H9 (cell line): ENCODE measurements around the gene NOTCH1. TPM values are rescaled to one million over a fixed set of nuclear protein-coding genes. Genes with fewer than 3 reads are reported as not detected.

Source experiments
- DNase-seq: peaks from one replicate; pipeline ENCODE4 v3.0.0-alpha.2; 2017
- H2AFZ ChIP-seq: one replicate; pipeline ENCODE4 v1.6.1; 2013; ENCODE audit warnings: mild to moderate bottlenecking, low read length, control low read depth, moderate library complexity
- H2AK5ac ChIP-seq: 2 replicates; pipeline ENCODE4 v1.6.1; 2013; ENCODE audit warnings: low read length, control low read depth, mixed read lengths; ENCODE audit not compliant: insufficient read length
- H2BK120ac ChIP-seq: one replicate; pipeline ENCODE4 v1.6.1; 2013; ENCODE audit warnings: low read depth, mild to moderate bottlenecking, low read length, control low read depth, inconsistent platforms; ENCODE audit not compliant: poor library complexity, severe bottlenecking
- H2BK12ac ChIP-seq: 2 replicates; pipeline ENCODE4 v1.6.1; 2013; ENCODE audit warnings: low read length, control low read depth, mixed read lengths, low read depth; ENCODE audit not compliant: insufficient read length
- H2BK15ac ChIP-seq: 2 replicates; pipeline ENCODE4 v1.6.1; 2013; ENCODE audit warnings: low read depth, low read length, control low read depth
- H2BK20ac ChIP-seq: one replicate; pipeline ENCODE4 v1.6.1; 2013; ENCODE audit warnings: low read depth, mild to moderate bottlenecking, low read length, control low read depth, inconsistent platforms; ENCODE audit not compliant: poor library complexity, severe bottlenecking
- H2BK5ac ChIP-seq: 2 replicates; pipeline ENCODE4 v1.6.1; 2013; ENCODE audit warnings: low read length, control low read depth, mixed read lengths; ENCODE audit not compliant: insufficient read length
- H3K14ac ChIP-seq: 2 replicates; pipeline ENCODE4 v1.6.1; 2013; ENCODE audit warnings: low read length, control low read depth; ENCODE audit not compliant: insufficient read depth
- H3K18ac ChIP-seq: 2 replicates; pipeline ENCODE4 v1.6.1; 2013; ENCODE audit warnings: low read depth, mild to moderate bottlenecking, mixed read lengths, low read length, control low read depth; ENCODE audit not compliant: insufficient read length
- H3K23ac ChIP-seq: 2 replicates; pipeline ENCODE4 v1.6.1; 2013; ENCODE audit warnings: low read length, control low read depth, mixed read lengths, low read depth; ENCODE audit not compliant: insufficient read length
- H3K23me2 ChIP-seq: 2 replicates; pipeline ENCODE4 v1.6.1; 2013; ENCODE audit warnings: low read depth, mild to moderate bottlenecking, mixed read lengths, low read length, control low read depth; ENCODE audit not compliant: insufficient read length, poor library complexity, severe bottlenecking
- H3K27ac ChIP-seq: 2 replicates; pipeline ENCODE4 v1.5.1; 2013; ENCODE audit warnings: low read length, control low read depth, mixed read lengths, low read depth; ENCODE audit not compliant: insufficient read length
- H3K27me3 ChIP-seq: 2 replicates; pipeline ENCODE4 v1.6.1; 2013; ENCODE audit warnings: low read length, control low read depth, inconsistent platforms; ENCODE audit not compliant: insufficient read depth
- H3K4ac ChIP-seq: 2 replicates; pipeline ENCODE4 v1.6.1; 2013; ENCODE audit warnings: low read depth, mild to moderate bottlenecking, control low read depth, inconsistent platforms, low read length, moderate library complexity
- H3K4me1 ChIP-seq: 2 replicates; pipeline ENCODE4 v1.6.1; 2013; ENCODE audit warnings: low read length, control low read depth, inconsistent platforms; ENCODE audit not compliant: insufficient read depth
- H3K4me2 ChIP-seq: 2 replicates; pipeline ENCODE4 v1.6.1; 2013; ENCODE audit warnings: low read length, control low read depth, mixed read lengths; ENCODE audit not compliant: insufficient read length, insufficient read depth
- H3K56ac ChIP-seq: 2 replicates; pipeline ENCODE4 v1.6.1; 2013; ENCODE audit warnings: low read depth, mild to moderate bottlenecking, mixed read lengths, low read length, control low read depth; ENCODE audit not compliant: insufficient read length
- H3K79me1 ChIP-seq: 2 replicates; pipeline ENCODE4 v1.6.1; 2013; ENCODE audit warnings: low read depth, mild to moderate bottlenecking, moderate library complexity, low read length, control low read depth, inconsistent platforms; ENCODE audit not compliant: insufficient read depth, poor library complexity, severe bottlenecking
- H3K79me2 ChIP-seq: 2 replicates; pipeline ENCODE4 v1.6.1; 2013; ENCODE audit warnings: low read length, control low read depth, inconsistent platforms; ENCODE audit not compliant: insufficient read depth
- H3K9ac ChIP-seq: 2 replicates; pipeline ENCODE4 v1.6.1; 2013; ENCODE audit warnings: low read length, control low read depth, mixed read lengths; ENCODE audit not compliant: insufficient read length; ENCODE audit errors: extremely low read depth
- H3K9me3 ChIP-seq: one replicate; pipeline ENCODE4 v1.6.1; 2013; ENCODE audit warnings: low read depth, low read length, inconsistent platforms; ENCODE audit not compliant: control insufficient read depth
- H3T11ph ChIP-seq: one replicate; pipeline ENCODE4 v1.6.1; 2013; ENCODE audit warnings: mild to moderate bottlenecking, low read length, control low read depth, inconsistent platforms
- H4K20me1 ChIP-seq: one replicate; pipeline ENCODE4 v1.6.1; 2013; ENCODE audit not compliant: control insufficient read depth, insufficient read length, insufficient read depth
- H4K5ac ChIP-seq: 2 replicates; pipeline ENCODE4 v1.6.1; 2013; ENCODE audit warnings: low read depth, mild to moderate bottlenecking, mixed read lengths, low read length, control low read depth; ENCODE audit not compliant: insufficient read length
- H4K8ac ChIP-seq: replicated peaks from 2 replicates; pipeline ENCODE4 v1.6.1; 2013; ENCODE audit warnings: low read length, control low read depth, mixed read lengths, low read depth; ENCODE audit not compliant: insufficient read length
- H4K91ac ChIP-seq: 2 replicates; pipeline ENCODE4 v1.6.1; 2013; ENCODE audit warnings: low read depth, mild to moderate bottlenecking, moderate library complexity, mixed read lengths, low read length, control low read depth; ENCODE audit not compliant: insufficient read length
- H3K27ac Mint-ChIP-seq, 3 experiments: 2 replicates in 2 of 3; 3 replicates in 1 of 3; pipeline ENCODE4 v1.8.0; 2020 to 2021; ENCODE audit warnings: mixed read lengths in 3 of 3, mild to moderate bottlenecking in 1 of 3, moderate library complexity in 1 of 3
- H3K27me3 Mint-ChIP-seq: 2 replicates; pipeline ENCODE4 v1.8.0; 2021; ENCODE audit warnings: low read depth, mild to moderate bottlenecking, moderate library complexity, mixed read lengths
- H3K36me3 Mint-ChIP-seq, 3 experiments: 2 replicates in 2 of 3; 3 replicates in 1 of 3; pipeline ENCODE4 v1.8.0; 2020 to 2021; ENCODE audit warnings: low read depth in 3 of 3, mixed read lengths in 3 of 3; ENCODE audit not compliant: insufficient read depth in 1 of 3
- H3K4me1 Mint-ChIP-seq, 2 experiments: 2 replicates each; pipeline ENCODE4 v1.8.0; 2020; ENCODE audit warnings: mixed read lengths in 2 of 2
- H3K4me3 Mint-ChIP-seq, 2 experiments: 2 replicates in 1 of 2; 3 replicates in 1 of 2; pipeline ENCODE4 v1.8.0; 2020 to 2021; ENCODE audit warnings: mild to moderate bottlenecking in 2 of 2, mixed read lengths in 2 of 2, moderate library complexity in 1 of 2
- H3K9me3 Mint-ChIP-seq, 2 experiments: 2 replicates in 1 of 2; 3 replicates in 1 of 2; pipeline ENCODE4 v1.8.0; 2020; ENCODE audit warnings: mild to moderate bottlenecking in 2 of 2, mixed read lengths in 2 of 2, moderate library complexity in 1 of 2
- WGBS: extraction: QIAGEN DNeasy Blood & Tissue Kit; methylation state at CpG from one replicate; pipeline ENCODE4 v1.1.7; 2013; ENCODE audit warnings: missing lambda C conversion rate, low lambda C conversion rate, mixed read lengths; ENCODE audit not compliant: insufficient read length; ENCODE audit errors: extremely low coverage; 5-methylcytosine and 5-hydroxymethylcytosine counted together
- total RNA-seq: library from RNA; stranded (reverse); gene quantifications from 2 replicates; pipeline ENCODE4 v1.2.1, GENCODE V29; 2021
- TF ChIP-seq, protein P1 (sequence below): fragments of 200-600 bp; sonication (generic); conservative IDR thresholded peaks from 3 replicates; pipeline ENCODE4 v1.8.0; 2021; ENCODE audit warnings: antibody characterized with exemption, mild to moderate bottlenecking

The NOTCH1 gene
- total RNA-seq, 1 experiment from 2014 or later: 71.6 TPM

DNA sequence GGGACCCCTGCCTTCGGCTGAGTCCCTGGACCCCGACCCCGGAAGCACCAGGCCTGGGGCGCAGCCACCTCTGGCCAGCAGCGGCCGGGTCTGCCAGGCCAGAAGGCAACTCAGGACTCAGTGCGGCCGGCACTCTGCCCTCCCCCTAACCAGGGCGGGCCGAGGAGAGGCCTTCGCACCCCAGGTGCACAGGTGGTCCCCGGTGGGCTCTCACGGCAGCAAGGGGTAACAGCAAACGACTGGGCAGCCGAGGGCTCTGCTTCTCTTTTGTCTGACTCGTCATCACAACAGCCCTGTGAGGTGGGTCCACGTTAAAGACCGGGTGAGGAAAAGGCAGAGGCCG lies 20.7 kb upstream of the NOTCH1 start:
- Histone ChIP-seq H3K18ac (no peak overlapping the region), H3K9ac (no peak overlapping the region), H2BK5ac (no peak overlapping the region), H3K23me2 (no peaks in the 10 kb centered on the region), H2BK15ac (no peak overlapping the region), H4K91ac (no peak overlapping the region), H2AFZ (no peak overlapping the region), H3K4me2 (no peak overlapping the region), H3K56ac (no peak overlapping the region), H2BK120ac (no peak overlapping the region), H3K4ac (no peak overlapping the region), H3K27me3 (no peaks in the 10 kb centered on the region), H3K79me1 (no peaks in the 10 kb centered on the region), H2BK20ac (no peak overlapping the region), H3K9me3 (no peaks in the 10 kb centered on the region), H3K4me1 (no peaks in the 10 kb centered on the region), H3K27ac (no peak overlapping the region), H3T11ph (no peak overlapping the region), H4K8ac (no peak overlapping the region), H3K23ac (no peak overlapping the region), H4K20me1 (no peaks in the 10 kb centered on the region), H2BK12ac (peak overlapping the region; percentile 9), H3K79me2 (no peaks in the 10 kb centered on the region), H2AK5ac (no peak overlapping the region), H4K5ac (no peak overlapping the region), H3K14ac (no peak overlapping the region)
- Mint-ChIP-seq H3K4me1 (peaks cover 41 to 45% of the 10 kb centered on the region in 2 experiments), H3K27me3 (peaks cover 15% of the 10 kb centered on the region), H3K4me3 (no peak overlapping the region), H3K27ac (no peak overlapping the region), H3K36me3 (peaks cover 0 to 5% (median 2%) of the 10 kb centered on the region in 3 experiments; a peak in 3 of 7 replicates), H3K9me3 (peaks cover 0 to 6% of the 10 kb centered on the region in 2 experiments; a peak in 2 of 5 replicates)
- DNase-seq: no peak
- TF ChIP-seq, protein P1, sequence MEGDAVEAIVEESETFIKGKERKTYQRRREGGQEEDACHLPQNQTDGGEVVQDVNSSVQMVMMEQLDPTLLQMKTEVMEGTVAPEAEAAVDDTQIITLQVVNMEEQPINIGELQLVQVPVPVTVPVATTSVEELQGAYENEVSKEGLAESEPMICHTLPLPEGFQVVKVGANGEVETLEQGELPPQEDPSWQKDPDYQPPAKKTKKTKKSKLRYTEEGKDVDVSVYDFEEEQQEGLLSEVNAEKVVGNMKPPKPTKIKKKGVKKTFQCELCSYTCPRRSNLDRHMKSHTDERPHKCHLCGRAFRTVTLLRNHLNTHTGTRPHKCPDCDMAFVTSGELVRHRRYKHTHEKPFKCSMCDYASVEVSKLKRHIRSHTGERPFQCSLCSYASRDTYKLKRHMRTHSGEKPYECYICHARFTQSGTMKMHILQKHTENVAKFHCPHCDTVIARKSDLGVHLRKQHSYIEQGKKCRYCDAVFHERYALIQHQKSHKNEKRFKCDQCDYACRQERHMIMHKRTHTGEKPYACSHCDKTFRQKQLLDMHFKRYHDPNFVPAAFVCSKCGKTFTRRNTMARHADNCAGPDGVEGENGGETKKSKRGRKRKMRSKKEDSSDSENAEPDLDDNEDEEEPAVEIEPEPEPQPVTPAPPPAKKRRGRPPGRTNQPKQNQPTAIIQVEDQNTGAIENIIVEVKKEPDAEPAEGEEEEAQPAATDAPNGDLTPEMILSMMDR: no peak
- WGBS: no CpG with 5 or more reads among the region's 19 CpGs
